AG08396 (cell line): ENCODE measurements around the gene IMPDH2.
"Not testable (repeated sequence)": the region's sequence is repeated elsewhere in the genome, so short reads cannot be mapped to it uniquely, and the experiment has no call there.

ENCODE experiments used
- DNase-seq: peaks from one replicate; pipeline ENCODE4 v3.0.0; 2012; ENCODE audit warnings: low spot score, mixed read lengths

The IMPDH2 gene

DNA sequence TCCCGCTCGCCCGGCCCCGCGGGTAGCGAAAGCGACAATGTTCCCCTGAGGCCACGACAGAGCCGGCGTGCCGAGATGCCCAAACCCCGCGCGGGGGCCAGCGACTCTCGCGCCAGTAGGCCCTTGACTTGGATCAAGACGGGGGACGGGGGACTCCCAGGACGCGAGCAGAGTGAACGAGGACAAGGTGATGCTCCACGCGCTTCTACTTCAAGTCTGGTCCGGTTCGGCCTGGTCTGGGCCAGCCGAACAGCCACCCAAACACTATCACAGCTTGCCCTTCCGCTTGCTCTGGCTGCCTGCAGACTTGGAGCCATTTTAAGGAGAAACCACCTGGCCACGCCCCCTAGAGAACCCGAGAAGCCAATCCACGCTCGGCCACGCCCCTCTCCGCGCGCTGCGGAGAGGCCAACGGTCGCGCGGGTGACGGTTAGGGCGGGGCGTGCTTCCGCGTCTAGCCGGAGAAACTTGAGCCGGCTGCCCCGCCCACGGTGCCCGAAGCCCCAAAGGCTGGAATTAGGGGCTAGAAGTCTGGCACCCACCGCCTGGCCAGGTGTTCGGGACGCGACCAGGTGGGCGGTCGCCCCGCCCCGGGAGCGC, 7.9 kb downstream of the IMPDH2 start:
- DNase-seq = peak; percentile 97

DNA sequence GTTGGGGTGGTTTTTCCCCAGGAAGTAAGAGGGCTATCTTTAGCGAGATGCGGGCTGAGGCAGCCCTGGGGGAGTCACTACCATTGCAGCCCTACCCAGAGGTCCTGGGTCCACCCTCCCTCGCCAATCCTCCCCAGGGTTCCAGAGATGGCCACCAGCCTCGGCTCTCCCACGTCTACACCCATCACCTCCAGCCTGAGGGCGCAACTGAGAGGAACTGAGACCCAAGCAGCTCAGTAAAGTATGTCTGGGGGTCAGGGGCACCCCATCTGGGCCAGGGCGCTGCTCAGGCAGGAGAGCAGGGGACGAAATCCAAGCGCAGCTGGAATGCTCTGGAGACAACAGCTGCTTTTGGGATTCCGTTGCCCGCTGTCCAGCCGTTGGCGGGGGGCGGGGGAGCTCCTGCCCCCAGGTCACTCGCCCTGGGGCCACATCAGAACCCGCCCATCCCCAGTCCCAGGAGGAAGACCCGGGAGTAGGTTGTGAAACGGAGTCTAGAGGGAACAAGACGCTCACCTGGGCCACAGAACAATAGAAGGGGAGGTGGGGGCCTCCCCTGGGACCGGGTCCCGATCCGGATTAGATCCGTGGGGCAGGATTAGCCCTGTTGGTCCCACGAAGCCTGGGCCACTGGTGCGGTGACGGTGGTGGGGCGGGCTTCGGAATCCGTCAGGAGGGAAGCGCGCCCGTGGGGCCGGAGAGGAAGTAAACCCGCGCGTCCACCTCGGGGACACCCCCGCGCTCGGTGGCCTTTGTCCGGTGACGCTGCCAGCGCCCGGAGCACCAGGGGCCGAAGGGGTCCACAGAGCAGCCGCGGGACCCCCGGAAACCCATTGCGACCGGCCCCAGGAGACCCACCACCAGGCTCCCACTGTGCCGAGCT, 8.6 kb downstream of the IMPDH2 start:
- peak; percentile 29 for DNase-seq

DNA sequence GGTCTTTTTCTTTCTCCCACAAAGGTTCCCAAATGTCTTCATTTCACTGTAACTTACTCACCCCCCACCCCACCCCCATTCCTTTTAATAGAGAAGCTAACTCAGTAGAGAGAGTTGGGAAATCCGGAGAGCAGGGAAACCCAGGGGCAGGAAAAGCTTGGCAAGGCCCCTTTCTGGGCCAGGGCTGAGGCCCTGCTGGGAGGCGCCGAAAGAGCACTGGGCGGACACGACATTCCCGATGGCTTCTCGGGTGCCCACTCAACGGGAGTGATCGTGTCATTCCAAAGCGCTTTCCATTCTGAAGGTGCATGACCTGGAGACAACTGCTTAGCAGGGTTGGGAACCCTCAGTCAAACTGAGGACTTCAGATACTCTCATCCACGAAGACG, 9.3 kb downstream of the IMPDH2 start:
- no peak for DNase-seq

DNA sequence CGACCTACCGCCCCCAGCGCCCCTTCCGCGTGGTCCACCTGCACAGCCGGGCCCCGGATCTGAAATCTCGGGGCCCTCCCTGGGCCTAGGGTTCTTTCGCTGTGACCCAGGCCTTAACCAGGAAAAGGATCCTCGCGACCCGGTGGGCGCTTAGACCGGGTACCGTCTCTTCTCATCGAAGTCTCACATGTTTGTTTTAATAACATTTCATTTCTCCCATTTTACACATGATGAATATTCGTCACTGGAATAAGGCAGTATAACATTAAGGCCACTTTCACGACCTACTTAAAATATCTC, 10.5 kb downstream of the IMPDH2 start:
- no peak for DNase-seq

DNA sequence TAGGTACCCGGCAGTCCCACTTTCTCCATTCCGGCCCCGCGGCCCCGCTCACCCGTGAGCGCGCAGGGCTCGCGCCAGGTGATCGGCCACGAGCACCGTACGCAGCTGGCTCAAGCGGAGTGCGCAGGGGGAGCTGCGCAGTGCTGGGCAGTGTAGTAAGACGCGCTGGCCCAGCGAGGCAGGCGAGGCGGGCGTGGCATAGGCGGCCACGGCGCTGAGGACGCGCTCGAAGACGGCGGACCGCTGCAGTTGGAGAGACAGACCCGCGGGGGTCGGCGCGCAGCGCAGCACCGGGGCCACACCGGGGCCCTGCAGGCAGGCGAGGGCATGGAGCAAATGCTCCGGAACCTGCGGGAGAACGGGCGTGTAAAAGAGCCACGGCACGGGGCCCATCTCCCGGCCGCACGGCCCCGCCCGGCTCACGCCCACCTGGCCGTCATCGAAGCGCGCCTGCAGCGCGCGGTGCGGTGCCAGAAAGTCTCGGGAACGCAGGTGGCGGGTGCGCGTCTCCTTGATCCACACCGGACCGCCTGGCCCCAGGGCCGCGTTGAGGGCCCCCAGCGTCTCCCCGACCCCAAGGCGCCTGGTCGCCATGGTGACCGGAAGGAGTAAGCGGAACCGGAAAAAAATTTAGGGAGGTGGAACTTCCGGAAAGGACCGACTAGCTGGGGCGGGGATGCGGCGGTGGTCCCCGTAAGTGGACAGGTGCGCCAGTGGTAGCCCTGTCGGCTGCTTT, 11.1 kb downstream of the IMPDH2 start, which contains the start of gene DALRD3:
DALRD3 (minus strand) TSS at position 610 of the 736 bp plus-strand sequence; CDS start at position 594, 16 bp downstream.
- DNase-seq = peak; percentile 76

DNA sequence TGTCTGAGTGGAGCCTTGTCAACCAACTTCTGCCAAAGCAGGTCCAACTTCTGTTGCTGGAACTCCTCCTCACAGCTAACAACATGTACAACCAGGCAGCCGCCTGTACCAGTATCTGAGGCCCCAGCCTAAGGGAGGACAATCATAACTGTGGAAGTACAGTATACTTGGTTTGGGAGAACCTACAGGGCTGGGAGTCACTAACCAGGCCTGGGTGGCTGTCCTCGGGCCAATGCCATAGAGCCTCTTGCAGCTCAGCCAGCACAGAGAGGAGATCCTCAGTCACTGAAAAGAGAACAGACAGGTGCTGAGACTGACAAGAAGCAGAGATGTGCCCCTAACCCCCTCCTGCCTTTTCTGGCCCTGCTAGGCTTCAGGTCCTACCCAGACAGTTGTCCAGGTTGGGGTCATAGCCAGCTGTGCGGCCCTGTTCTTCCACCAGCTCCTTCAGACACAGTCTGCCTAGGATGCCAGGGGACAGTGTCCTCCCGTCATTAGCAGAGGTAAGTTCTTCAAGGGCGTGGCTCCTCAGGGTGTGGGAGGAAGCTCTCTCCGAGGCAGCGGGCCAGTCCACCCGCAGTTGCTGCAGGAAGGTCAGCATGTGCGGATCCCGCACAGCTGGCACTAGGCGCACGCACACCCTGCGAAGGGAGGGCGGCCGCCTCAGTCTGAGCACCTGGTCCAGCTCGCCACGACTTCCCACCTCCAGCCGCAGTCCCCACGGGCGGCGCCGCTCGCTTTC, 11.8 kb downstream of the IMPDH2 start:
- no peak for DNase-seq

DNA sequence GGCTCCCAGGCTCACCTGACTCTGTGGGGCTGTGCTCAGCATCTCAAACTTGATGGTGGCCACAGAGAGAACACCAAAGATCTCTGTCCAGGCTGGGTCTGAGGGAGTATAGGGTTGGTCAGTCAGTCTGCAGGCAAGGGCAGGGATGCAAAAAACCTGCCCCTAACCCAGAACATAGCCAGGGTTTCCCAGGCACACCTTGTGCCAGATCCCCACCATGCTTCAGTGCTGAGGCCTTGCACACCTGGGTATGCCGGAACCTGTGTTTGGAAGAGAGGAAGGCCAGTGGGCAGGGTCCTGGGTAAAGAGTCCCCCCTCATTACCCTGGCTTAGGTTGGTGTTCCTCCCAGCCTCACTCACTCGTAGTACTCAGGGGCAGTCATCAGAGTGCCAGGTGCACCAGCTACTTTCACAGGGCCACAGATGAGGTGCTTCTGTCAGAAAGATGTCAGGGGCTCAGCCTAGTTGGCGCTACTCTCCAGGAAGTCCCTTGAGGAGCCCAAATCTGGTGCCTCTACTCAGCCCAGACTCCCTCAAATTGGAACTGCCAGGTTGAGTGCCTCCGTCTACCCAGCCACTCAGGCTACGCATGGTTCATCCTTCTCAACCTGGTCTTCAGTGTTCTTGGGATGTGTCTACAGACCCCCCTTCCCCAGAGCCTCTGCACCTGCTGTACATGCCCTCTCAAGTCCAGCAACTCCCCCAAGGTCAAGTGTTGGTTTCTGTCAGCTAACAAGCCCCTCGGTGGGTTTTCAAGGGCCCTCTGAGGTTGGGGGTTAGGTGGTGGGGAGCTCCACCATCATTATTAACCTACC, 12.6 kb downstream of the IMPDH2 start:
- DNase-seq = no peak

DNA sequence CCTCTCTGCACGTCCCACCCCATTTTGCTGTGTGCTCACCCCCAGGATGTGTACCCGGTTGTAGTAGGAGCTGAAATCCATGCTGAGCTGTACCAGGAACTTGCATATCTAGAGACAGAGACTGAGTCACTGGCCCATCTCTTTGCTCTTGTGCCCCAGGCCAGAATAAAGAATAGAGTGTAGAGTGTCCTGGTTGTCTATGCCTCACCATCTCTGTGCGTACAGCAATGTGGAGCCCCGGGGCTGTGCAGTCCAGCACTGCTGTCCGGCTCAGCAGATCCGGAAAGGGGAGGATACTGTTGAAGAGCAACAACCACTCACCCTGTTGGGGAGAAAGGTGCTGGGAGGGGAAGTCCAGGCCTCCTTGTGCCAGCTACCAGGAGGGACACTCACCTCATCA, 13.4 kb downstream of the IMPDH2 start:
- DNase-seq = no peak

DNA sequence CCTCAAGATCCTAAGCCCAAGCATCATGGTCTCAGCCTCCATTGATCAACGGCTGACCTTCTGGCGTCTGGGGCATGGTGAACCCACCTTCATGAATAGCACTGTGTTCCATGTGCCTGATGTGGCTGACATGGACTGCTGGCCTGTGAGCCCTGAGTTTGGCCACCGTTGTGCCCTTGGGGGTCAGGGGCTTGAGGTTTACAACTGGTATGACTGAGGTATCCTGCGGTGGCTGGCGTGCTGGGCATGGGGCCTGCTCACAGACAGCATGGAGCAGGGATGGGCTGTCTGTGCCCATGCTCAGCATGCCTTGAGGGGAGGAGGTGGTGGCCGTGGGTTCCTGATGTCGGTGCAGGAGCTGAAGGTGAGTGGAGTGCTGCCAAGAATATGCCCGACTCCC, 14.1 kb downstream of the IMPDH2 start:
- no peak for DNase-seq

DNA sequence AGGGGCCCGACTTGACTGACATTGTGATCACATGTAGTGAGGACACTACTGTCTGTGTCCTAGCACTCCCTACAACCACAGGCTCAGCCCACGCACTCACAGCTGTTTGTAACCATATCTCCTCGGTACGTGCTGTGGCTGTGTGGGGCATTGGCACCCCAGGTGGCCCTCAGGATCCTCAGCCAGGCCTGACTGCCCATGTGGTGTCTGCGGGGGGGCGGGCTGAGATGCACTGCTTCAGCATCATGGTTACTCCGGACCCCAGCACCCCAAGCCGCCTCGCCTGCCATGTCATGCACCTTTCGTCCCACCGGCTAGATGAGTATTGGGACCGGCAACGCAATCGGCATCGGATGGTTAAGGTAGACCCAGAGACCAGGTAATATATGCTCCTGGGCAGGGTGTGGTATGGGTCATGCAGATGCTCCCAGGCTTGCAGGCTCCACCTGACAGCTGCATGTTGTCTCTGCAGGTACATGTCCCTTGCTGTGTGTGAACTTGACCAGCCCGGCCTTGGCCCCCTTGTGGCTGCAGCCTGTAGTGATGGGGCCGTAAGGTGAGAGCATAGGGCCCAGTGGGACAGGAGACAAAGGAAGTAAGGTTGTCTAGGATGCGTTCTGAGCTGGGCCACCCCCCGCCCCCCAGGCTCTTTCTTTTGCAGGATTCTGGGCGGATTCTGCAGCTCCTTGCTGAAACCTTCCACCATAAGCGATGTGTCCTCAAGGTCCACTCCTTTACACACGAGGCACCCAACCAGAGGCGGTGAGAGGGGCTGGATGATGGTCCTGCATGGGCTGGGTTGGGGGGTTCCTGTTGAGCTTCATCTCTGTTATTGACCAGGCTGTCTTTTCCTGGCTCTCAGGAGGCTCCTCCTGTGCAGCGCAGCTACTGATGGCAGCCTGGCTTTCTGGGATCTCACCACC, 15.2 kb downstream of the IMPDH2 start:
- no peak for DNase-seq

DNA sequence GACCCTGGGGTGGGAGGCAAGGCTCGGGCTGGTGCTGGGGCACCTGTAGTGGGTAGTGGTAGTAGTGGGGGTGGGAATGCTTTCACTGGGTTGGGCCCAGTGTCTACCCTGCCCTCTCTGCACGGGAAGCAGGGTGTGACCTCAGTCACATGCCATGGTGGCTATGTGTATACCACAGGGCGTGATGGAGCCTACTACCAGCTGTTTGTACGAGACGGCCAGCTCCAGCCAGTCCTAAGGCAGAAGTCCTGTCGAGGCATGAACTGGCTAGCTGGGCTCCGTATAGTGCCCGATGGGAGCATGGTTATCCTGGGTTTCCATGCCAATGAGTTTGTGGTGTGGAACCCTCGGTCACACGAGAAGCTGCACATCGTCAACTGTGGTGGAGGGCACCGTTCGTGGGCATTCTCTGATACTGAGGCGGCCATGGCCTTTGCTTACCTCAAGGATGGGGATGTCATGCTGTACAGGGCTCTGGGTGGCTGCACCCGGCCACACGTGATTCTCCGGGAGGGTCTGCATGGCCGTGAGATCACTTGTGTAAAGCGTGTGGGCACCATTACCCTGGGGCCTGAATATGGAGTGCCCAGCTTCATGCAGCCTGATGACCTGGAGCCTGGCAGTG, 16.0 kb downstream of the IMPDH2 start:
- no peak for DNase-seq

DNA sequence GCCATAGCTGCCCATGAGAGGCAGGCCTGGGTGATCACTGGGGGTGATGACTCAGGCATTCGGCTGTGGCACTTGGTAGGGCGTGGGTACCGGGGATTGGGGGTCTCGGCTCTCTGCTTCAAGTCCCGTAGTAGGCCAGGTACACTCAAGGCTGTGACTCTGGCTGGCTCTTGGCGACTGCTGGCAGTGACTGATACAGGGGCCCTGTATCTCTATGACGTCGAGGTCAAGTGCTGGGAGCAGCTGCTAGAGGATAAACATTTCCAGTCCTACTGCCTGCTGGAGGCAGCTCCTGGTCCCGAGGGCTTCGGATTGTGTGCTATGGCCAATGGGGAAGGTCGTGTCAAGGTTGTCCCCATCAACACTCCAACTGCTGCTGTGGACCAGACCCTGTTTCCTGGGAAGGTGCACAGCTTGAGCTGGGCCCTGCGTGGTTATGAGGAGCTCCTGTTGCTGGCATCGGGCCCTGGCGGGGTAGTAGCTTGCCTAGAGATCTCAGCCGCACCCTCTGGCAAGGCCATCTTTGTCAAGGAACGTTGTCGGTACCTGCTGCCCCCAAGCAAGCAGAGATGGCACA, 16.7 kb downstream of the IMPDH2 start:
- no peak for DNase-seq

DNA sequence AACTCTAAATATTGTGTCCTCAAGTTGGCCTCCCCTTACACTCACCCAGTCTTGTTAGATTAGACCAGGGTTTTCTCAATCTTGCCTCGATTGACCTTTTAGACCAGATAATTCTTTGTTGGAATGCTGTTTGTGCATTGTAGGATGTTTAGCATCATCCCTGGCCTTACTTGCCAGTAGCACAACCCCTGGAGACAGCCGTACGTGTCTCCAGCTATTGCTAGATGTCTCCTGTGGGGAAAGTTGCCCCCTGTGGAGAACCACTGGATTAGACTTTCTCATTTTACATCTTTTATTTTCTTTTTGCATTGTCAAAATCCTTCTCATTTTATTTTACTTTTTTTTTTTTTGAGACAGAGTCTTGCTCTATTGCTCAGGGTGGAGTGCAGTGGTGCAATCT, 19.8 kb downstream of the IMPDH2 start:
- DNase-seq = no peak

DNA sequence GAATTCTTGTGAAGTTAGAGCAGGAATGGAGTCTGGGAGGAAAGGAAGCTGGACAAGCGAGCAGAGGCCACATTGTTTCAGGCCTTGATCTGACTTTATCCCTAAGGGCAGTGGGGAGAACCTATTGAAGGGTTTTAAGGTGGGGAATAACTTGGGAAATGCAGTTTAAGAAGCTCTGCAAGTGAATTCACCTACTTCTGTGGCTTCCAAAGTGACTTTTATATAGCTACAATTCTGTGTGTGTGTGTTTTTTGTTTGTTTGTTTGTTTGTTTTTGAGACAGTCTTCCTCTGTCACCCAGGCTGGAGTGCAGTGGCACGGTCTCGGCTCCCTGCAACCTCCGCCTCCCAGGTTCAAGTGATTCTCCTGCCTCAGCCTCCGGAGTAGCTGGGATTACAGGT, 20.6 kb downstream of the IMPDH2 start:
- DNase-seq = not testable (repeated sequence)

DNA sequence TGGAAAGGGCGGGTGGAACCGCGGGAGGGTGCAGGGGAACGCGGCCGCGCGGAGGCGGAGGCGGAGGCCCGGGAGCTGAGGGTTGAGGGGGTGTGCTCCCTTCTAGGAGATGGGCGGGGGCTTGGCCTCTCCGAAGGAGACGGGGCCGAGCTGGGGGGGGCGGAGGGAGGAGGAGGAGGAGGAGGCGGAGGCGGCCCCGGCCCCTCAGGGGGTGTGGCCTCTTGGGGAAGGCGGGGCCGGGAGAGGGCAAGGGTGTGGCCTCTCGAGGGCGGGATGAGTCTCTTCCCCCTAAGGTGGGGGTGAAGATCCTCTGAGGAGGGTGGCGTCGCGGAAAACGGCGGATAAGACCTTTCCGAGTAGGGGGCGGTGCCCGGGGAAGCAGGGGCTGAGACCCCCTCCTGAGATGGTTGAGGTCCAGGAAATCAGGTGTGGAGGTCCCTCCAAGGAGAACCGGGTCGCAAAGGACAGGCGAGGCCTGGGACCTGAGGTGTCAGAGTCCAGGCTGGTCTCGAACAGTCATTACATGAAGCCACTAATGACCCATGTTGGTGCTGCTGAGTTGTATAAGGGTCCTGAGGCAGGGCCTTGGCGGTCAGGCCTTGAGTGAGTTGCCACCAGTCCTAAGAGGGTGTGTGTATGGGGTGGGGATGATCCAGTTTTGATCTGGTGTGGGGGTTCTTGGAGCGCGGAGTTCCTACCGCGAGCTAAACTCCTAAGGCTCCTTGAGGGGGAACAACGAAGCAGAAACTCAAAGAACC, 21.2 kb downstream of the IMPDH2 start:
- DNase-seq = peak; percentile 92

DNA sequence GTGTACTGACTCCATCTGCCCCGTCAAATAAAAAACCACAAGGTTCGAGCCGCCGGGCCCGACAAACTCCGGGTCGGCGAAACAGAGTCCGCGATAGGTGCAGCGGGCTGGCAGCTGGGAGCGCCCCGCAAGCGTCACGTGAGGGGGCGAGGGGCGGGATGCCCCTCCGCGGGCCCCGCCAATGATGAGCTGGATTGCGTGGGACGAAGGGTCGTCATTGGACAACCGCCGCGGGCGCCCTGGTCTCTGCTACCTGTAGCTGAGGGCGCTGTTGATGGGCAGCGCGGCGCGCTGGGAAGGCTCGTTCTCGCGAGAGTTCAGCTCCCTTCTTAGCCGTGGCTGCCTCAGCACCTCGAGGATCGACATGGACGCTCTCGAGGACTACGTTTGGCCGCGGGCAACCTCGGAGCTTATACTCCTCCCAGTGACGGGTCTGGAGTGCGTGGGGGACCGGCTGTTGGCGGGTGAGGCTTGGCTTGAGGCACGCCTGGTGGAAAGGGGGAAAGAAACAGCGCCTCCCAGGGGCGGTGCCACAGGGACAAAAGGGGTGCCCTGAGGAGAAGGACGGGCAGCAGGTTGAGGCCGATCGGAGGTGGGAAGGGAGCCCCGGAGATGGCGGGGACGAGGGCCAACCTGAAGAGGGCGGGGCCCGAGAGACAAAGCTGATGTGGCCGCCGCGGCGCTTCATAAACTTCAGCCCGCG, 22.0 kb downstream of the IMPDH2 start, which contains the start of gene WDR6:
WDR6 (plus strand) TSS at position 324 of the 703 bp plus-strand sequence; CDS start at position 365, 41 bp downstream.
- DNase-seq = peak; percentile 94

DNA sequence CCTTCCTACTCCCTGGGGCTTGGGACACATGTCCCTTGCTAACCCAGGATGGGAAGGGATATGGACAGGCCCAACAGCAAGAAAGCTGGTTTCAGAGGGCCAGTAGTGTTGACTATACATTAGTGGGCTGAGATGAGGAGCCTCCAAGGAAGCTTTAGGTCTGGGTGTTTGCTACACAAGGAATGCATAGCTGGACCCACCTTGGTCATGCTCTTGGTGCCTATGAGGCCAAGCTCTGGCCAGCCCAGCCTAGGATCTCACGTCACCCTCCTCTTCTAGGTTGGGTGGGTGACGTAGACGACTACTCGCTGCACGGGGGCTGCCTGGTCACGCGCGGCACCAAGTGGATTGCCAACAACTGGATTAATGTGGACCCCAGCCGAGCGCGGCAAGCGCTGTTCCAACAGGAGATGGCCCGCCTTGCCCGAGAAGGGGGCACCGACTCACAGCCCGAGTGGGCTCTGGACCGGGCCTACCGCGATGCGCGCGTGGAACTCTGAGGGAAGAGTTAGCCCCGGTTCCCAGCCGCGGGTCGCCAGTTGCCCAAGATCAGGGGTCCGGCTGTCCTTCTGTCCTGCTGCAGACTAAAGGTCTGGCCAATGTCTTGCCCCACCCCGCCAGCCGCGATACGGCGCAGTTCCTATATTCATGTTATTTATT, 22.7 kb downstream of the IMPDH2 start:
- peak; percentile 45 for DNase-seq
